BE2C (cell line): ENCODE data around the gene PDE9A.

ENCODE experiments used
- DNase-seq: peaks from one replicate; pipeline ENCODE4 v3.0.0-alpha.2; 2020
- H3K27me3 ChIP-seq: fragments of 250-450 bp; sonication (Bioruptor Pico); 2 replicates; pipeline ENCODE4 v1.5.1; 2020; ENCODE audit warnings: mild to moderate bottlenecking
- H3K36me3 ChIP-seq: fragments of 250-450 bp; sonication (Bioruptor Pico); 2 replicates; pipeline ENCODE4 v1.5.1; 2020; ENCODE audit warnings: mild to moderate bottlenecking
- H3K4me1 ChIP-seq: fragments of 250-450 bp; sonication (Bioruptor Pico); 2 replicates; pipeline ENCODE4 v1.5.1; 2020
- H3K4me3 ChIP-seq: 2 replicates; pipeline ENCODE4 v1.5.1; 2011; ENCODE audit warnings: low read depth, low read length
- H3K9me3 ChIP-seq: fragments of 250-450 bp; sonication (Bioruptor Pico); 2 replicates; pipeline ENCODE4 v1.5.1; 2020
- TF ChIP-seq, protein P1 (sequence below): IDR thresholded peaks from 2 replicates; pipeline ENCODE4 v1.5.1; 2012; ENCODE audit warnings: mild to moderate bottlenecking, low read depth, low read length

PDE9A gene

DNA sequence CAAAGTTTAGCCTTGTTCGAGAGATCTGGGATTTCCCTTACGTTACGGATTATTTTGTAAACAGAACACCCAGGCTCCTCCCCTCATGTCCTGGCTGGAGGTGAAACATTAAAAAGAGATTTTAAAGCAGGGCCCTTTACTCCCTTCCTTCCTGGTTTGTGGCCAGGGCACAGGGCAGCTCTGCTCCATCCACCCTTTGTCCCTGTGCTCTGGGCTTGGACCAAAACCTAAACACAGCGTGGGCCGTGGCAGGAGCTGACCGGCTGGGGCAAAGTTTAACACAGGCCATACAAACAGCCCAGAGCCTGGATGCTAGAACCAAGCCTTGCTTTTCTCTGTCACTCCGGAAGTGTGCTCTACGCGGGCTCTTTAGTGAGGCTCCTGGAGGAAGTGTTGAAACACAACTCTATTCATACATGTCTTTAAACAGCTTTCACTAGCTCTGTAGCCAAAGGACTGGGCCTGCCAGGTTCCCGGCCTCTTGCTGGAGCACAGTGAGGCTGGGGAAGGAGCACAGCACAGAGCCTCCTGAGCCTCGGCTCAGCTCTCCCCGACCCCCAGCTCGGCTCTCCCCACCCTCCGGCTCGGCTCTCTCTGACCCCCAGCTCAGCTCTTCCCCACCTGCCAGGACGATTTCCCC, 84.7 kb downstream of the PDE9A start:
- no peaks in the 10 kb centered on the region for H3K9me3 ChIP-seq
- no peaks in the 10 kb centered on the region for H3K4me1 ChIP-seq
- H3K4me3 ChIP-seq = no peak overlapping the region
- no peaks in the 10 kb centered on the region for H3K27me3 ChIP-seq
- no peak for DNase-seq
- peaks cover 2% of the 10 kb centered on the region; the same call in 1 of the 2 replicates for H3K36me3 ChIP-seq
- TF ChIP-seq, protein P1, sequence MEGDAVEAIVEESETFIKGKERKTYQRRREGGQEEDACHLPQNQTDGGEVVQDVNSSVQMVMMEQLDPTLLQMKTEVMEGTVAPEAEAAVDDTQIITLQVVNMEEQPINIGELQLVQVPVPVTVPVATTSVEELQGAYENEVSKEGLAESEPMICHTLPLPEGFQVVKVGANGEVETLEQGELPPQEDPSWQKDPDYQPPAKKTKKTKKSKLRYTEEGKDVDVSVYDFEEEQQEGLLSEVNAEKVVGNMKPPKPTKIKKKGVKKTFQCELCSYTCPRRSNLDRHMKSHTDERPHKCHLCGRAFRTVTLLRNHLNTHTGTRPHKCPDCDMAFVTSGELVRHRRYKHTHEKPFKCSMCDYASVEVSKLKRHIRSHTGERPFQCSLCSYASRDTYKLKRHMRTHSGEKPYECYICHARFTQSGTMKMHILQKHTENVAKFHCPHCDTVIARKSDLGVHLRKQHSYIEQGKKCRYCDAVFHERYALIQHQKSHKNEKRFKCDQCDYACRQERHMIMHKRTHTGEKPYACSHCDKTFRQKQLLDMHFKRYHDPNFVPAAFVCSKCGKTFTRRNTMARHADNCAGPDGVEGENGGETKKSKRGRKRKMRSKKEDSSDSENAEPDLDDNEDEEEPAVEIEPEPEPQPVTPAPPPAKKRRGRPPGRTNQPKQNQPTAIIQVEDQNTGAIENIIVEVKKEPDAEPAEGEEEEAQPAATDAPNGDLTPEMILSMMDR = no peak

DNA sequence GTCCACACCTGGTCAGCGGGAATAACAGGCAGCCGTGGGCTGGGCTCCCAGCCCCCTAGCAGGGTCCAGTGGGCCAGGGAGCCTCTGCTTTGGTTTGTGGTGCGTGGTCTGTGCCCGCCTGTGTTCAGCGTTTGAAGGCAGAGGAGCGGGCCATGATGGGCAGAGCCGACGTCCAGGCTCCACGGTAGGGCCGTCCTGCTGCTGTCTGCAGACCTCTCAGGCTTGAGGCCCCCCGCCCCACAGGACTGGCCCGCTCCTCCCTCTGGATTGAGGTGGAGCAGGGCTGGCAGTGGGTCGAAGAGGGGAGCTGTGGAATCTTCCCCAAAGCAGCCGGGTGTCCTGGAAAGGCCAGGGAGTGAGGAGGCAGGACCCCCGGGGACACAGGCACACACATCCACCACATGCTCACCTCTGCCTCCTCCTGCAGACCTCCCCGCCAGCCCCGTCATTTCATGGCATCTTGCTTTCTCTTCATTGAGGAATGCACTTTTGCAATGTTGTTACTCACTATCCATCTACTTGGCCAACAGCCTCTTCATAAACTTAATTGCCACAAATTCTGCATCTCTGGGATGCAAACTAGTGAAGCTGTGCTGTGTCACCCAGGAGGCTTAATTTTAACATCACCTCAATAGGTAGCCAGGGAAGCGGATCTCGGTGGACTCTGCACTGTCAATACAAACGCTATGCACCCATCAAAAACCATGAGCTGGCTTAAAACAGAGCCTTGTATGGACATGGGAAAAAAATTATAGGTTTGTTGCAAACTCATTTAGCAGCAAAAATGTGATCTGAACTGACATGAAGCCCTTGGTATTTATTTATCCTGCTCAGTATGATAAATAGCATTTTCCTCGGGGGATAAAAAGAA, 85.9 kb downstream of the PDE9A start:
- Histone ChIP-seq H3K4me1 (no peaks in the 10 kb centered on the region), H3K27me3 (no peaks in the 10 kb centered on the region), H3K36me3 (peaks cover 2% of the 10 kb centered on the region; the same call in 1 of the 2 replicates), H3K9me3 (no peaks in the 10 kb centered on the region), H3K4me3 (no peak overlapping the region)
- TF ChIP-seq, protein P1 = no peak
- no peak for DNase-seq

DNA sequence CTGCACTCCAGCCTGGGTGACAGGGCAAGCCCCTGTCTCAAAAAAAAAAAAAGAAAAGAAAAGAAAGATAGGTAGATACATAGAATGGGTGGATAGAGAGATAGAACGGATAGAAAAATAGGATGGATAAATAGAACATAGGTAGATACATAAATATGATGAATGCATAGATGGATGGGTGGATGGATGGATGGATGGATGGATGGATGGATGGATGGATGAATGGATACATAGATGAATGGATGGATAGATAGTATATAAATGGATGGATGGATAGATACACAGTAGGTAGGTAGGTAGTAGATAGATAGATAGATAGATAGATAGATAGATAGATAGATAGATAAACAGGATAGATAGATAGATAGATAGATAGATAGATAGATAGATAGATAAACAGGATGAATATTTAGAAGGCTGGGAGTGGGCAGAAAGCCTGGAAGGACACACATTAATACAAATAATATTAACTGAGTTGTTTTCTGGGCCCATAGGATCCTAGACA, 87.0 kb downstream of the PDE9A start:
- TF ChIP-seq, protein P1 = no peak
- no peaks in the 10 kb centered on the region for H3K4me1 ChIP-seq
- H3K36me3 ChIP-seq = peaks cover 2% of the 10 kb centered on the region; the same call in 1 of the 2 replicates
- no peaks in the 10 kb centered on the region for H3K27me3 ChIP-seq
- H3K4me3 ChIP-seq = no peak overlapping the region
- no peak for DNase-seq
- H3K9me3 ChIP-seq = no peaks in the 10 kb centered on the region

DNA sequence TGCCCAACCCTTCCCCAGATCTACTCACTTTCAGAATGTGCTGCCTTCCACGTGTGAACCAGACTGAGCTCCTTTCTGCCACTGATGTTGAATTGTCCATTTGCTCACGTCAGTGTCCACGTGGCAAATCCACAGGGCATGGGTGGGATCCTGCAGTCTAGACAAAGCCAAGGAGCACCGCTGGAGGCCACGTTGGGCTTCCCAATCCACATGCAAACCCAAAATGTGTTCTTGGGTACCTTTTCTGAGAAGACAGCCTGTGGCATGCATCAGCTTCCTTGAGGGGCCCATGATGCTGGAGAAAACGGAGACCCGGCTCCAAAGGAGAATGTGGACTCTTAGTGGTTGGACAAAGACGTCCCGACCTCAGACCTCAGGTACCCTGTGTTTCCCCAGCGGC, 87.6 kb downstream of the PDE9A start:
- TF ChIP-seq, protein P1 = no peak

DNA sequence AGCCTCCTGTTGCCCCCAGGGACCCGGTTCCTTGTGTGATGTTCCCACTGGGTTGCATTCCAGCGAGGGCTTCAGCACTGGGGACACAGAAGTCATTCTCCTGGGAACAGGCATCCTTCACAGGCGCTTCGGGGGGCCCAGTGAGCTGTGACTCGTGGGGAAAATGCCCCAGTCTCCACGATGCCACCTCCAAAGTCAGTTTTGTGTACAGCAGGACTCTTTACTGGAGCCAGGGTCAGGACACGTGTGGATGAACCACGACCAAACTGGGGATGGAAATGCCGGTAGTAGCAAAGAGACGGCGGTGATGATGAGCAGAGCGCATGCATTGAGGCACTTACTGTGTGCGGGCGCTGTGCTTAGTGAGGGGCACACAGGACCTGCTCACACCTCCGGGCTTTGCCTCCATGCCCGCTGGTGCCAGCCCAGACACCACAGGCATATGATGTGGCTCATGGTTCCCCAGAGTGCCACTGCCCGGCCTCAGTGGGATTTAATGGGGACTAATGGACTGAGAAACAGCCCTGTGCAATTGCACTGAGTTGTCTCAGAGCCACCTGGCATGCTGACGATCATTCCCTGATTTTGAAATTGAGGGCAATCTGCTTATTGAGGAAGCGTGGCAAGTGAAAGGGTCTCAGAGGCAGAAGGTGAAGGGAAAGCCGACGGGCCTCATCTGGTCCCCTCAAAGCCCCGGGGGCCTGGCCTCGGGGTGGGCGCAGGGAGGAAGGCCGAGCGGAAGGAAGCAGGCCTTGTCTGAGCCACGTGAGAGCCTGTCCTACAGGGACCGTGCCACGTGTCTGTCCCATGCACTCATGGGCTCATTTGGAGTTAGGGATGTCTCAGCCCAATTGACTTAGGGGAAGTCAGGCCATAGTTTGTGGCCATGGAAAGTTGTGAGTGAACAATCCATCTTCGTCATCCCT, 91.4 kb downstream of the PDE9A start:
- no peak overlapping the region for H3K4me3 ChIP-seq
- H3K36me3 ChIP-seq = peaks cover 2% of the 10 kb centered on the region; the same call in 1 of the 2 replicates
- no peaks in the 10 kb centered on the region for H3K9me3 ChIP-seq
- TF ChIP-seq, protein P1 = no peak
- DNase-seq = no peak
- H3K4me1 ChIP-seq = peaks cover 2% of the 10 kb centered on the region; the same call in 1 of the 2 replicates
- H3K27me3 ChIP-seq = no peaks in the 10 kb centered on the region

More for the DNA sequence above, 87.6 kb downstream of the PDE9A start:
- H3K36me3 ChIP-seq = peaks cover 2% of the 10 kb centered on the region; the same call in 1 of the 2 replicates
- DNase-seq = no peak
- H3K4me1 ChIP-seq = no peaks in the 10 kb centered on the region
- no peaks in the 10 kb centered on the region for H3K9me3 ChIP-seq
- no peak overlapping the region for H3K4me3 ChIP-seq
- H3K27me3 ChIP-seq = no peaks in the 10 kb centered on the region
